Erythroblast (primary cell): ENCODE measurements around the gene TRABD2B.

ENCODE experiments used
- GATA1 ChIP-seq: IDR thresholded peaks from 2 replicates; pipeline ENCODE4 v1.6.1; 2011; ENCODE audit warnings: low read depth, mild to moderate bottlenecking, control low read depth, low read length, moderate library complexity
- POLR2A ChIP-seq: IDR thresholded peaks from 2 replicates; pipeline ENCODE4 v1.6.1; 2011; ENCODE audit warnings: mild to moderate bottlenecking, low read length

- TF ChIP-seq POLR2A = no peak
- no peak for TF ChIP-seq GATA1
Measured at GRCh38 chr1:47913225-47913823, 83.9 kb downstream of the TRABD2B start.
